HepG2 (cell line): ENCODE measurements around the gene SH3PXD2A. TPM values are rescaled to one million over a fixed set of nuclear protein-coding genes. Genes with fewer than 3 reads are reported as not detected.

Experiments used
- ATAC-seq: fragments of 200-7000 bp; cut with Tn5 transposase; 3 replicates; pipeline ENCODE4 v1.9.1; 2020; ENCODE audit warnings: mild to moderate bottlenecking, moderate library complexity
- BruUV-seq: library from RNA; stranded (reverse); fragments of 400-500 nt; replicated peaks from 2 replicates; lab custom pipeline; 2021; lab: Mats Ljungman, UMichigan
- CTCF ChIA-PET: fragments of 300-600 bp; formaldehyde crosslinking; extraction: SDS; loops from one replicate; lab custom pipeline; 2021; ENCODE audit warnings: low total read pairs, inconsistent platforms, low intra/inter-chr PET ratio; lab: Yijun Ruan, JAX
- POLR2A ChIA-PET: fragments of 350-600 bp; sonication (Branson Sonifier 250); formaldehyde crosslinking; loops from one replicate; lab custom pipeline; 2020; ENCODE audit warnings: antibody characterized with exemption, inconsistent platforms; lab: Yijun Ruan, JAX
- DNase-seq: peaks from one replicate; pipeline ENCODE4 v3.0.0-alpha.2; 2015; ENCODE audit warnings: low spot score
- FAIRE-seq: peaks from 3 replicates; lab custom pipeline; 2011; peaks lifted over from hg19 to GRCh38; lab: Jason Lieb, UNC
- H2AFZ ChIP-seq: one replicate; pipeline ENCODE4 v1.6.1; 2011; ENCODE audit warnings: low read length, inconsistent platforms
- H3K27ac ChIP-seq: fragments of 300-600 bp; 3 replicates; pipeline ENCODE4 v1.8.0; 2011; ENCODE audit warnings: mixed run types, mild to moderate bottlenecking, mixed read lengths, low read length, inconsistent platforms; ENCODE audit not compliant: insufficient read depth; ENCODE audit errors: extremely low read length
- H3K27me3 ChIP-seq, 2 experiments: fragments of 200-600 bp in 1 of 2; 2 replicates in 1 of 2; 3 replicates in 1 of 2; pipeline versions ENCODE4 v1.6.0 to v1.8.0; 2011; ENCODE audit warnings: low read length in 2 of 2, mild to moderate bottlenecking in 2 of 2, moderate library complexity in 2 of 2, inconsistent platforms in 1 of 2; ENCODE audit not compliant: insufficient read depth in 2 of 2, control insufficient read depth in 1 of 2
- H3K36me3 ChIP-seq, 2 experiments: fragments of 200-600 bp in 1 of 2; replicated peaks in 1 of 2; 2 replicates in 1 of 2; 3 replicates in 1 of 2; pipeline versions ENCODE4 v1.5.1 to v1.8.0; 2011; ENCODE audit warnings: low read length in 2 of 2, inconsistent platforms in 1 of 2; ENCODE audit not compliant: insufficient read depth in 2 of 2, control insufficient read depth in 1 of 2
- H3K4me1 ChIP-seq: 2 replicates; pipeline ENCODE4 v1.5.1; 2012; ENCODE audit warnings: low read length, inconsistent platforms; ENCODE audit not compliant: insufficient read depth
- H3K4me2 ChIP-seq: 2 replicates; pipeline ENCODE4 v1.6.0; 2011; ENCODE audit warnings: low read depth, low read length, inconsistent platforms
- H3K4me3 ChIP-seq, 3 experiments: fragments of 200-600 bp in 1 of 3; sonication (generic), shearing (Covaris generic) in 1 of 3; replicated peaks in 1 of 3; 2 replicates each; pipeline ENCODE4 v1.5.1; 2011 to 2016; ENCODE audit warnings: low read length in 3 of 3, inconsistent platforms in 2 of 3, low read depth in 2 of 3, mild to moderate bottlenecking in 2 of 3, control low read depth in 1 of 3, mixed read lengths in 1 of 3; ENCODE audit not compliant: insufficient read depth in 1 of 3
- H3K79me2 ChIP-seq: one replicate; pipeline ENCODE4 v1.6.1; 2011; ENCODE audit warnings: low read length, inconsistent platforms; ENCODE audit not compliant: insufficient read depth
- H3K9ac ChIP-seq: 2 replicates; pipeline ENCODE4 v1.6.0; 2011; ENCODE audit warnings: mild to moderate bottlenecking, low read depth, low read length, inconsistent platforms; ENCODE audit not compliant: insufficient read depth
- H3K9me3 ChIP-seq: 2 replicates; pipeline ENCODE4 v1.5.1; 2012; ENCODE audit warnings: mild to moderate bottlenecking, low read length
- H4K20me1 ChIP-seq: 2 replicates; pipeline ENCODE4 v1.6.0; 2011; ENCODE audit warnings: inconsistent platforms, mild to moderate bottlenecking, low read length, moderate library complexity; ENCODE audit not compliant: insufficient read depth
- MAFK ChIP-seq, 2 experiments: IDR thresholded peaks in 1 of 2; conservative IDR thresholded peaks in 1 of 2; 2 replicates each; pipeline ENCODE4 v1.6.1; 2011; ENCODE audit warnings: improper control_type of control experiment in 2 of 2, low read length in 2 of 2
- NFKB2 ChIP-seq: sonication (generic); formaldehyde crosslinking; IDR thresholded peaks from 2 replicates; pipeline ENCODE4 v1.4.0; 2020; ENCODE audit warnings: missing genetic modification reagents, borderline replicate concordance
- NR2C2 ChIP-seq: sonication (generic); formaldehyde crosslinking; IDR thresholded peaks from 2 replicates; pipeline ENCODE4 v1.4.0; 2020; ENCODE audit warnings: missing genetic modification reagents, mild to moderate bottlenecking, moderate library complexity, borderline replicate concordance
- SRSF1 ChIP-seq: fragments of 200-400 bp; formaldehyde crosslinking; optimal IDR thresholded peaks from 2 replicates; pipeline ENCODE3; 2017; ENCODE audit warnings: mild to moderate bottlenecking, low read depth, low read length, moderate library complexity
- ZNF274 ChIP-seq: sonication (generic); formaldehyde crosslinking; IDR thresholded peaks from 2 replicates; pipeline ENCODE4 v1.5.1; 2020; ENCODE audit warnings: mild to moderate bottlenecking, missing genetic modification reagents
- ZNF432 ChIP-seq: sonication (generic); formaldehyde crosslinking; IDR thresholded peaks from 2 replicates; pipeline ENCODE4 v1.5.0; 2020; ENCODE audit warnings: missing genetic modification reagents, mild to moderate bottlenecking, borderline replicate concordance
- ZNF878 ChIP-seq: sonication (generic); formaldehyde crosslinking; IDR thresholded peaks from 2 replicates; pipeline ENCODE4 v1.8.1; 2023; ENCODE audit warnings: mild to moderate bottlenecking, missing genetic modification reagents, moderate library complexity
- WGBS: methylation state at CpG from one replicate; pipeline ENCODE4 v1.1.6; 2017; ENCODE audit warnings: low lambda C conversion rate; 5-methylcytosine and 5-hydroxymethylcytosine counted together
- in situ Hi-C: cut with HindIII; loops from 2 replicates; pipeline ENCODE4 v1.10.0; 2017; ENCODE audit warnings: low pct_unique_long_range_greater_than_20kb; ENCODE audit not compliant: extremely low pct_ligation_motif_present
- intact Hi-C: fragments of 100-400 bp; cut with micrococcal nuclease; formaldehyde crosslinking; loops from one replicate; pipeline ENCODE4 v1.10.0; 2022; ENCODE audit not compliant: unreplicated experiment
- polyA plus RNA-seq, 8 experiments: library from polyadenylated mRNA; depleted of rRNA in 3 of 8; stranded (reverse) in 7 of 8; unstranded in 1 of 8; fragments of >200 nt; fragmentation: Illumina TruSeq in 4 of 8; extraction: Trizol in 4 of 8; gene quantifications; 2 replicates each; pipeline versions ENCODE4 v1.2.1 to v1.2.3, GENCODE V29; 2011 to 2016; ENCODE audit warnings: low read depth in 4 of 8, missing spikeins in 1 of 8, mixed read lengths in 1 of 8; ENCODE audit not compliant: insufficient read depth in 1 of 8
- total RNA-seq, 5 experiments: library from RNA; depleted of rRNA; stranded (reverse); fragments of >200 nt; fragmentation: Illumina TruSeq; extraction: Trizol; gene quantifications; 2 replicates each; pipeline ENCODE4 v1.2.3, GENCODE V29; 2016; ENCODE audit warnings: low read depth in 1 of 5
- TF ChIP-seq, protein P1 (sequence below), 2 experiments: sonication (generic) in 1 of 2; formaldehyde crosslinking in 1 of 2; IDR thresholded peaks; 2 replicates each; pipeline versions ENCODE4 v1.4.0 to v1.6.1; 2016 to 2020; ENCODE audit warnings: borderline replicate concordance in 1 of 2, low read depth in 1 of 2, mild to moderate bottlenecking in 1 of 2, missing genetic modification reagents in 1 of 2

Gene SH3PXD2A
- total and polyA plus RNA-seq, 2 of the 13 experiments (the other 11 are each of a cell fraction or from before 2014, with no cell fraction given): 11.1 to 11.3 TPM

DNA sequence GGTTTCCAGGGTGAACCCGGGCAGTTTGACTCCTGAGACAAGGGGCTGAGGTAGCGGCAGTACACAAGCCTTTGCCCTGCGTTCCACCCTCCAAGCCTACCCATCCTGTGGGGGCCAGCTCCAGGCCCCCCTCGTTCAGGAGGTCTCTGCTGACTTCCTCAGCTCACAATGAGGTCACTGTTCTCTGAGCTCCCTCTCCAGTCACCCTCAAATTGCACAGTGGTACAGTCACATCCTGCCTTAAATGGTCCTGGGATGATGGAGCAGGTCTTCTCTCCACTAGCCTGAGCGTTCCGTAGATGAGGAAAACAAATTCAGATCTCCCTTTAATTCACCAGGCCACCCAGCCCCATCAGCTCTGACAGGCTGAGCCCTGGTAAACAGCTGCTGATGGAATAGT is 90.2 kb downstream of the SH3PXD2A start:
- no peak overlapping the region for H3K9ac ChIP-seq
- POLR2A ChIA-PET: no interaction called here
- no peaks in the 10 kb centered on the region for H3K27me3 ChIP-seq
- peaks cover 7% of the 10 kb centered on the region for H3K4me1 ChIP-seq
- FAIRE-seq (no peak), ATAC-seq (no peak), DNase-seq (peak; percentile 34)
- no peaks in the 10 kb centered on the region for H3K9me3 ChIP-seq
- TF ChIP-seq ZNF274 (CRISPR knock-in tag) (no peak), MAFK (conservative IDR thresholded peaks at IDR 0.05 in 1 of 2, IDR thresholded peaks at IDR 0.05 in 1 of 2; ENCODE audit: low read length in 2 of 2) (no peak), ZNF432 (CRISPR knock-in tag) (no peak), NFKB2 (CRISPR knock-in tag) (no peak), NR2C2 (CRISPR knock-in tag) (no peak), SRSF1 (no peak), ZNF878 (CRISPR knock-in tag) (no peak)
- TF ChIP-seq, protein P1, sequence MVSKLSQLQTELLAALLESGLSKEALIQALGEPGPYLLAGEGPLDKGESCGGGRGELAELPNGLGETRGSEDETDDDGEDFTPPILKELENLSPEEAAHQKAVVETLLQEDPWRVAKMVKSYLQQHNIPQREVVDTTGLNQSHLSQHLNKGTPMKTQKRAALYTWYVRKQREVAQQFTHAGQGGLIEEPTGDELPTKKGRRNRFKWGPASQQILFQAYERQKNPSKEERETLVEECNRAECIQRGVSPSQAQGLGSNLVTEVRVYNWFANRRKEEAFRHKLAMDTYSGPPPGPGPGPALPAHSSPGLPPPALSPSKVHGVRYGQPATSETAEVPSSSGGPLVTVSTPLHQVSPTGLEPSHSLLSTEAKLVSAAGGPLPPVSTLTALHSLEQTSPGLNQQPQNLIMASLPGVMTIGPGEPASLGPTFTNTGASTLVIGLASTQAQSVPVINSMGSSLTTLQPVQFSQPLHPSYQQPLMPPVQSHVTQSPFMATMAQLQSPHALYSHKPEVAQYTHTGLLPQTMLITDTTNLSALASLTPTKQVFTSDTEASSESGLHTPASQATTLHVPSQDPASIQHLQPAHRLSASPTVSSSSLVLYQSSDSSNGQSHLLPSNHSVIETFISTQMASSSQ (IDR thresholded peaks at IDR 0.05; ENCODE audit: low read depth): no peak
- TF ChIP-seq, protein P1 (CRISPR knock-in tag; IDR thresholded peaks at IDR 0.05; ENCODE audit: borderline replicate concordance): no peak
- H3K4me2 ChIP-seq: no peak overlapping the region
- no peak overlapping the region for H3K4me3 ChIP-seq
- BruUV-seq: no TSS peak
- H3K79me2 ChIP-seq: no peaks in the 10 kb centered on the region
- intact Hi-C loops: no loop called here
- no peak overlapping the region for H3K27ac ChIP-seq
- no peak overlapping the region for H2AFZ ChIP-seq
- peaks cover 36 to 65% of the 10 kb centered on the region in 2 experiments for H3K36me3 ChIP-seq
- WGBS: 94% methylated on average over 4 of the region's 6 CpGs
- CTCF ChIA-PET: no interaction called here
- in situ Hi-C loops: no loop called here
- no peaks in the 10 kb centered on the region for H4K20me1 ChIP-seq
